Measurements from ENCODE around the gene OR11G2.
"Not testable (repeated sequence)": the region's sequence is repeated elsewhere in the genome, so short reads cannot be mapped to it uniquely, and the experiment has no call there.

Gene OR11G2

GRCh38 chr14:20228681-20229080 is 38.0 kb downstream of the OR11G2 start, which contains the start of gene OR11H7:
Gene OR11H7, plus strand, starts transcription at chr14:20228981.
- no peak for DNase-seq (ENCODE audit: low spot score)

GRCh38 chr14:20235415-20235814 is 44.7 kb downstream of the OR11G2 start:
- not testable (repeated sequence) for DNase-seq (ENCODE audit: low spot score)

GRCh38 chr14:20247646-20248246 is 57.0 kb downstream of the OR11G2 start:
- DNase-seq (ENCODE audit: low spot score): no peak
